Sigmoid colon (tissue), 7 donors: ENCODE data around the gene GUCY1A2. TPM values are rescaled to one million over a fixed set of nuclear protein-coding genes. Genes with fewer than 3 reads are reported as not detected.

ENCODE experiments used
- DNase-seq: peaks from one replicate; pipeline ENCODE4 v3.0.0-alpha.2; 2019
- H3K27ac ChIP-seq, 4 donors: fragments of 200-600 bp; sonication (generic); one replicate each; pipeline ENCODE4 v1.5.1; 2016 to 2019; ENCODE audit warnings: mild to moderate bottlenecking in 1 of 4
- H3K27me3 ChIP-seq, 3 donors: fragments of 200-600 bp; sonication (generic); one replicate each; pipeline ENCODE4 v1.5.1; 2019; ENCODE audit warnings: mild to moderate bottlenecking in 1 of 3
- H3K36me3 ChIP-seq, 4 donors: fragments of 200-600 bp; sonication (generic); one replicate each; pipeline ENCODE4 v1.5.1; 2016 to 2019
- H3K4me1 ChIP-seq, 4 donors: fragments of 200-600 bp; sonication (generic); one replicate each; pipeline ENCODE4 v1.5.1; 2017 to 2019
- H3K4me3 ChIP-seq, 4 donors: fragments of 200-600 bp; sonication (generic); one replicate each; pipeline ENCODE4 v1.5.1; 2017 to 2019; ENCODE audit warnings: mild to moderate bottlenecking in 2 of 4, moderate library complexity in 1 of 4
- H3K9me3 ChIP-seq, 4 donors: fragments of 200-600 bp in 3 of 4; sonication (generic) in 3 of 4; one replicate each; pipeline versions ENCODE4 v1.5.1 to v1.6.1; 2013 to 2019
- CTCF ChIP-seq, 4 experiments: fragments of 450-650 bp in 3 of 4; fragments of 200-600 bp in 1 of 4; IDR thresholded peaks; one replicate each; pipeline ENCODE4 v1.5.1; 2016 to 2019; ENCODE audit warnings: antibody characterized with exemption in 4 of 4, mild to moderate bottlenecking in 3 of 4, moderate library complexity in 2 of 4
- EP300 ChIP-seq, 4 donors: sonication (generic); formaldehyde crosslinking; IDR thresholded peaks; one replicate each; pipeline ENCODE4 v1.6.1; 2017; ENCODE audit warnings: antibody characterized with exemption in 4 of 4
- POLR2A ChIP-seq, 2 donors: fragments of 450-650 bp; IDR thresholded peaks; one replicate each; pipeline ENCODE4 v1.6.1; 2016; ENCODE audit warnings: antibody characterized with exemption in 2 of 2, mild to moderate bottlenecking in 2 of 2, moderate library complexity in 2 of 2
- POLR2AphosphoS5 ChIP-seq, 4 donors: sonication (generic); formaldehyde crosslinking; IDR thresholded peaks; one replicate each; pipeline ENCODE4 v1.6.1; 2017; ENCODE audit warnings: antibody characterized with exemption in 4 of 4
- WGBS, 2 donors: extraction: QIAGEN DNeasy Blood & Tissue Kit; methylation state at CpG; one replicate each; pipeline ENCODE4 v1.1.7; 2013; 5-methylcytosine and 5-hydroxymethylcytosine counted together
- intact Hi-C: fragments of 100-400 bp; cut with DNase I; formaldehyde crosslinking; loops from one replicate; pipeline ENCODE4 v1.15.1; 2023
- polyA plus RNA-seq, 3 donors: library from polyadenylated mRNA; stranded (reverse); fragments of 200-250 nt; gene quantifications; one replicate each; pipeline ENCODE4 v1.2.3, GENCODE V29; 2013
- total RNA-seq, 4 donors: library from RNA; depleted of rRNA; stranded (reverse); fragments of >200 nt; gene quantifications; one replicate each; pipeline ENCODE4 v1.1.0, GENCODE V29; 2016
- donor health status: healthy with polysubstance abuse.
- donor health status: Bipolar disorder and iron deficiency.
- donor health status: healthy.

GUCY1A2 gene
- total and polyA plus RNA-seq, 7 donors = under 0.01 to 2.9 (median 1.6) TPM; not detected in 1

- Histone ChIP-seq H3K27me3 (no peaks in the 10 kb centered on the region), H3K4me1 (no peaks in the 10 kb centered on the region), H3K9me3 (no peaks in the 10 kb centered on the region), H3K36me3 (no peaks in the 10 kb centered on the region), H3K27ac (no peak overlapping the region), H3K4me3 (no peak overlapping the region)
- intact Hi-C loops = no loop called here
- no peak for DNase-seq
- TF ChIP-seq POLR2A (IDR thresholded peaks at IDR 0.05) = no peak
- no peak for TF ChIP-seq POLR2AphosphoS5 (IDR thresholded peaks at IDR 0.05)
- no peak for TF ChIP-seq CTCF (IDR thresholded peaks at IDR 0.05)
- no peak for TF ChIP-seq EP300 (IDR thresholded peaks at IDR 0.05)
- 83 to 91% methylated on average over 1 of the region's 1 CpG for WGBS, 2 donors
These were observed 289.9 kb downstream of the GUCY1A2 start for GRCh38 chr11:106728379-106728778.

- H3K36me3 ChIP-seq = no peaks in the 10 kb centered on the region
- H3K4me1 ChIP-seq = no peaks in the 10 kb centered on the region
- no peak overlapping the region for H3K4me3 ChIP-seq
- no peaks in the 10 kb centered on the region for H3K27me3 ChIP-seq
- H3K27ac ChIP-seq = no peak overlapping the region
- WGBS, 2 donors = 35 to 51% methylated on average over 1 of the region's 1 CpG
- intact Hi-C loops = no loop called here
- TF ChIP-seq POLR2AphosphoS5 (IDR thresholded peaks at IDR 0.05) = no peak
- TF ChIP-seq EP300 (IDR thresholded peaks at IDR 0.05) = no peak
- TF ChIP-seq CTCF (IDR thresholded peaks at IDR 0.05) = no peak
- TF ChIP-seq POLR2A (IDR thresholded peaks at IDR 0.05) = no peak
- H3K9me3 ChIP-seq = no peaks in the 10 kb centered on the region
- DNase-seq = no peak
These were observed 291.0 kb downstream of the GUCY1A2 start for GRCh38 chr11:106727256-106727655.

- Histone ChIP-seq H3K4me3 (no peak overlapping the region), H3K4me1 (no peaks in the 10 kb centered on the region), H3K9me3 (no peaks in the 10 kb centered on the region), H3K27ac (no peak overlapping the region), H3K36me3 (no peaks in the 10 kb centered on the region), H3K27me3 (no peaks in the 10 kb centered on the region)
- WGBS, 2 donors = 44 to 62% methylated on average over 5 of the region's 5 CpGs
- intact Hi-C loops = no loop called here
- no peak for DNase-seq
- TF ChIP-seq EP300 (IDR thresholded peaks at IDR 0.05) = no peak
- no peak for TF ChIP-seq POLR2A (IDR thresholded peaks at IDR 0.05)
- TF ChIP-seq CTCF (IDR thresholded peaks at IDR 0.05) = no peak
These were observed 293.9 kb downstream of the GUCY1A2 start for GRCh38 chr11:106724293-106724892.

GRCh38 chr11:106723071-106723470, 295.2 kb downstream of the GUCY1A2 start:
- H3K4me3 ChIP-seq = no peak overlapping the region
- no peaks in the 10 kb centered on the region for H3K4me1 ChIP-seq
- intact Hi-C loops = no loop called here
- H3K9me3 ChIP-seq = no peaks in the 10 kb centered on the region
- no peak overlapping the region for H3K27ac ChIP-seq
- 72 to 80% methylated on average over 3 of the region's 3 CpGs for WGBS, 2 donors
- no peak for DNase-seq
- no peaks in the 10 kb centered on the region for H3K27me3 ChIP-seq
- H3K36me3 ChIP-seq = no peaks in the 10 kb centered on the region
- no peak for TF ChIP-seq EP300 (IDR thresholded peaks at IDR 0.05)
- no peak for TF ChIP-seq CTCF (IDR thresholded peaks at IDR 0.05)
- no peak for TF ChIP-seq POLR2A (IDR thresholded peaks at IDR 0.05)
- TF ChIP-seq POLR2AphosphoS5 (IDR thresholded peaks at IDR 0.05) = no peak

GRCh38 chr11:106717222-106717621, 301.1 kb downstream of the GUCY1A2 start:
- Histone ChIP-seq H3K9me3 (no peaks in the 10 kb centered on the region), H3K4me3 (no peak overlapping the region), H3K27ac (no peak overlapping the region), H3K27me3 (no peaks in the 10 kb centered on the region), H3K36me3 (no peaks in the 10 kb centered on the region), H3K4me1 (no peaks in the 10 kb centered on the region)
- intact Hi-C loops = no loop called here
- no peak for TF ChIP-seq EP300 (IDR thresholded peaks at IDR 0.05)
- no peak for TF ChIP-seq POLR2A (IDR thresholded peaks at IDR 0.05)
- TF ChIP-seq CTCF (IDR thresholded peaks at IDR 0.05) = no peak
- no peak for TF ChIP-seq POLR2AphosphoS5 (IDR thresholded peaks at IDR 0.05)
- DNase-seq = no peak
- 63 to 70% methylated on average over 2 of the region's 2 CpGs for WGBS, 2 donors
